H1 (cell line): ENCODE results near the gene SRSF9. TPM values are rescaled to one million over a fixed set of nuclear protein-coding genes. Genes with fewer than 3 reads are reported as not detected.

Source experiments
- CTCF ChIA-PET: fragments of 300-600 bp; sonication (Branson Sonifier 250); formaldehyde crosslinking; loops from one replicate; lab custom pipeline; 2021; ENCODE audit not compliant: partially characterized antibody; lab: Charles Lee
- POLR2A ChIA-PET: fragments of 300-600 bp; sonication (Branson Sonifier 250); formaldehyde crosslinking; loops from one replicate; lab custom pipeline; 2021; ENCODE audit warnings: inconsistent platforms; ENCODE audit not compliant: partially characterized antibody; lab: Charles Lee
- DNase-seq, 2 experiments: peaks; one replicate each; pipeline versions ENCODE4 v3.0.0 to v3.0.0-alpha.2; 2010 to 2022; ENCODE audit warnings: low spot score in 2 of 2, low read depth in 1 of 2, mixed read lengths in 1 of 2
- FAIRE-seq: peaks from 2 replicates; lab custom pipeline; 2011; peaks lifted over from hg19 to GRCh38; lab: Jason Lieb, UNC
- H2AFZ ChIP-seq: 2 replicates; pipeline ENCODE4 v1.8.1; 2012; ENCODE audit warnings: low read length, inconsistent platforms
- H2AK5ac ChIP-seq: 2 replicates; pipeline ENCODE4 v1.6.1; 2013; ENCODE audit warnings: low read depth, low read length
- H2BK120ac ChIP-seq: replicated peaks from 2 replicates; pipeline ENCODE3; 2013; ENCODE audit warnings: low read depth, low read length, inconsistent platforms
- H2BK12ac ChIP-seq: 2 replicates; pipeline ENCODE4 v1.6.1; 2013; ENCODE audit warnings: low read depth, low read length
- H2BK15ac ChIP-seq: 2 replicates; pipeline ENCODE4 v1.6.1; 2013; ENCODE audit warnings: low read length
- H2BK20ac ChIP-seq: 2 replicates; pipeline ENCODE4 v1.6.1; 2013; ENCODE audit warnings: low read length
- H2BK5ac ChIP-seq: 2 replicates; pipeline ENCODE4 v1.6.1; 2013; ENCODE audit warnings: low read depth, low read length
- H3K14ac ChIP-seq: 2 replicates; pipeline ENCODE4 v1.6.1; 2013; ENCODE audit warnings: inconsistent platforms; ENCODE audit not compliant: insufficient read length
- H3K18ac ChIP-seq: 2 replicates; pipeline ENCODE4 v1.6.1; 2013; ENCODE audit warnings: low read length; ENCODE audit errors: extremely low read depth
- H3K23ac ChIP-seq: 2 replicates; pipeline ENCODE4 v1.6.1; 2013; ENCODE audit warnings: inconsistent platforms; ENCODE audit not compliant: insufficient read length
- H3K23me2 ChIP-seq: 2 replicates; pipeline ENCODE4 v1.6.1; 2013; ENCODE audit warnings: low read depth, low read length
- H3K27ac ChIP-seq: 2 replicates; pipeline ENCODE4 v1.6.1; 2011; ENCODE audit warnings: low read depth, low read length, inconsistent platforms
- H3K27me3 ChIP-seq, 4 experiments: replicated peaks in 1 of 4; 1 replicate in 1 of 4; 2 replicates in 3 of 4; pipeline versions ENCODE4 v1.6.1 to v1.8.1; 2011 to 2013; ENCODE audit warnings: low read length in 3 of 4, mild to moderate bottlenecking in 3 of 4, inconsistent platforms in 2 of 4, mixed read lengths in 2 of 4, moderate library complexity in 1 of 4; ENCODE audit not compliant: control insufficient read depth in 3 of 4, insufficient read depth in 3 of 4; ENCODE audit errors: extremely low read depth in 1 of 4
- H3K36me3 ChIP-seq, 4 experiments: 2 replicates each; pipeline versions ENCODE4 v1.6.1 to v1.8.1; 2011 to 2013; ENCODE audit warnings: mild to moderate bottlenecking in 4 of 4, low read length in 3 of 4, moderate library complexity in 2 of 4, control low read depth in 1 of 4, inconsistent platforms in 1 of 4; ENCODE audit not compliant: insufficient read depth in 4 of 4, control insufficient read depth in 2 of 4
- H3K4ac ChIP-seq: replicated peaks from 2 replicates; pipeline ENCODE3; 2013; ENCODE audit warnings: low read length, low read depth, mixed read lengths, inconsistent platforms; ENCODE audit not compliant: insufficient read length
- H3K4me1 ChIP-seq, 4 experiments: replicated peaks in 1 of 4; 1 replicate in 1 of 4; 2 replicates in 3 of 4; pipeline versions ENCODE4 v1.6.1 to v1.8.1; 2011 to 2013; ENCODE audit warnings: low read length in 3 of 4, inconsistent platforms in 2 of 4, mixed read lengths in 1 of 4; ENCODE audit not compliant: insufficient read depth in 4 of 4, control insufficient read depth in 3 of 4
- H3K4me2 ChIP-seq, 2 experiments: 2 replicates each; pipeline versions ENCODE4 v1.6.1 to v1.8.1; 2011 to 2013; ENCODE audit warnings: low read depth in 2 of 2, low read length in 2 of 2, control low read depth in 1 of 2, inconsistent platforms in 1 of 2, mild to moderate bottlenecking in 1 of 2; ENCODE audit not compliant: insufficient read depth in 1 of 2
- H3K4me3 ChIP-seq, 4 experiments: fragments of 200-600, 300-600 bp in 1 of 4; sonication (generic), shearing (Covaris generic), sonication (Bioruptor Twin) in 1 of 4; 2 replicates each; pipeline versions ENCODE4 v1.5.1 to v1.8.1; 2011 to 2016; ENCODE audit warnings: low read length in 4 of 4, low read depth in 3 of 4, control low read depth in 2 of 4, inconsistent platforms in 2 of 4, mild to moderate bottlenecking in 2 of 4, mixed read lengths in 1 of 4, moderate library complexity in 1 of 4; ENCODE audit not compliant: insufficient read depth in 2 of 4; ENCODE audit errors: extremely low read depth in 1 of 4
- H3K56ac ChIP-seq: replicated peaks from 2 replicates; pipeline ENCODE3; 2013; ENCODE audit warnings: low read depth, mild to moderate bottlenecking, mixed read lengths, low read length, inconsistent platforms; ENCODE audit not compliant: insufficient read length
- H3K79me1 ChIP-seq: 2 replicates; pipeline ENCODE4 v1.6.1; 2013; ENCODE audit warnings: low read depth, low read length, control low read depth
- H3K79me2 ChIP-seq, 2 experiments: 2 replicates each; pipeline versions ENCODE4 v1.6.1 to v1.8.1; 2012 to 2013; ENCODE audit warnings: low read length in 2 of 2, mild to moderate bottlenecking in 2 of 2, inconsistent platforms in 1 of 2; ENCODE audit not compliant: insufficient read depth in 2 of 2, control insufficient read depth in 1 of 2
- H3K9ac ChIP-seq, 4 experiments: replicated peaks in 1 of 4; 1 replicate in 1 of 4; 2 replicates in 3 of 4; pipeline versions ENCODE4 v1.6.1 to v1.8.1; 2011 to 2013; ENCODE audit warnings: low read depth in 3 of 4, low read length in 3 of 4, control low read depth in 2 of 4, mild to moderate bottlenecking in 2 of 4, moderate library complexity in 2 of 4, inconsistent platforms in 1 of 4; ENCODE audit errors: extremely low read depth in 1 of 4
- H3K9me3 ChIP-seq, 2 experiments: 2 replicates each; pipeline versions ENCODE4 v1.6.1 to v1.8.1; 2012 to 2013; ENCODE audit warnings: mild to moderate bottlenecking in 2 of 2, moderate library complexity in 2 of 2, control low read depth in 1 of 2, inconsistent platforms in 1 of 2, low read depth in 1 of 2, low read length in 1 of 2, mixed read lengths in 1 of 2; ENCODE audit not compliant: insufficient read depth in 2 of 2
- H4K20me1 ChIP-seq, 2 experiments: replicated peaks in 1 of 2; 2 replicates each; pipeline versions ENCODE3 to v1.8.1; 2011 to 2013; ENCODE audit warnings: inconsistent platforms in 2 of 2, low read length in 2 of 2, mild to moderate bottlenecking in 1 of 2; ENCODE audit not compliant: insufficient read depth in 2 of 2, control insufficient read depth in 1 of 2
- H4K5ac ChIP-seq: 2 replicates; pipeline ENCODE4 v1.6.1; 2013; ENCODE audit warnings: low read length, low read depth, mixed read lengths, inconsistent platforms; ENCODE audit not compliant: insufficient read length
- H4K8ac ChIP-seq: 2 replicates; pipeline ENCODE4 v1.8.0; 2013; ENCODE audit warnings: mild to moderate bottlenecking, moderate library complexity, low read length, inconsistent platforms; ENCODE audit not compliant: insufficient read depth; ENCODE audit errors: extremely low read depth
- H4K91ac ChIP-seq: replicated peaks from 2 replicates; pipeline ENCODE3; 2013; ENCODE audit warnings: low read length, mixed read lengths, inconsistent platforms; ENCODE audit not compliant: insufficient read length
- ASH2L ChIP-seq: fragments of 200-600, 300-600 bp; sonication (generic); IDR thresholded peaks from one replicate; pipeline ENCODE4 v1.7.1; 2017; ENCODE audit warnings: low read length
- JUN ChIP-seq: IDR thresholded peaks from 2 replicates; pipeline ENCODE4 v1.6.1; 2011; ENCODE audit warnings: low read depth, mild to moderate bottlenecking, improper control_type of control experiment, low read length
- KDM4A ChIP-seq: IDR thresholded peaks from one replicate; pipeline ENCODE4 v1.7.1; 2012; ENCODE audit warnings: low read depth, mild to moderate bottlenecking, moderate library complexity, low read length, inconsistent platforms; ENCODE audit not compliant: severe bottlenecking
- PHF8 ChIP-seq: fragments of 200-600 bp; sonication (generic); conservative IDR thresholded peaks from 2 replicates; pipeline ENCODE4 v1.7.1; 2012; ENCODE audit warnings: low read depth, mild to moderate bottlenecking, inconsistent platforms, low read length, moderate library complexity
- POLR2A ChIP-seq, 2 experiments: IDR thresholded peaks; 1 replicate in 1 of 2; 2 replicates in 1 of 2; pipeline ENCODE4 v1.6.1; 2011; ENCODE audit warnings: low read depth in 2 of 2, low read length in 2 of 2, mild to moderate bottlenecking in 2 of 2; ENCODE audit errors: control extremely low read depth in 1 of 2
- RXRA ChIP-seq: IDR thresholded peaks from 2 replicates; pipeline ENCODE4 v1.6.1; 2011; ENCODE audit warnings: low read depth, mild to moderate bottlenecking, low read length, moderate library complexity; ENCODE audit not compliant: insufficient read depth
- SAP30 ChIP-seq: fragments of 300-600 bp; sonication (generic); IDR thresholded peaks from 2 replicates; pipeline ENCODE4 v1.7.1; 2012; ENCODE audit warnings: low read length, moderate library complexity, mild to moderate bottlenecking, inconsistent platforms; ENCODE audit not compliant: insufficient read depth, insufficient replicate concordance
- SRF ChIP-seq: IDR thresholded peaks from 2 replicates; pipeline ENCODE4 v1.6.1; 2011; ENCODE audit warnings: mild to moderate bottlenecking, low read depth, low read length, moderate library complexity
- SUZ12 ChIP-seq: fragments of 200-600 bp; sonication (generic); IDR thresholded peaks from 2 replicates; pipeline ENCODE4 v1.6.1; 2012; ENCODE audit warnings: mild to moderate bottlenecking, inconsistent platforms, low read length, moderate library complexity, mixed read lengths
- WGBS, 2 experiments: shearing (Covaris generic) in 1 of 2; methylation state at CpG; one replicate each; pipeline versions ENCODE4 v1.1.6 to v1.1.7; 2013 to 2015; ENCODE audit warnings: low lambda C conversion rate in 2 of 2, mixed read lengths in 2 of 2, inconsistent platforms in 1 of 2, low coverage in 1 of 2, missing lambda C conversion rate in 1 of 2; ENCODE audit not compliant: insufficient replicate concordance in 2 of 2, insufficient coverage in 1 of 2, insufficient read length in 1 of 2; ENCODE audit errors: extremely low coverage in 1 of 2, missing lambda C conversion rate in 1 of 2; 5-methylcytosine and 5-hydroxymethylcytosine counted together
- polyA plus RNA-seq, 7 experiments: library from polyadenylated mRNA; depleted of rRNA in 3 of 7; stranded (reverse) in 5 of 7; unstranded in 2 of 7; fragments of >200 nt in 5 of 7; fragments of 200-250 nt in 2 of 7; gene quantifications; 1 replicate in 5 of 7; 2 replicates in 1 of 7; 4 replicates in 1 of 7; pipeline versions ENCODE4 v1.2.1 to v1.2.3, GENCODE V29; 2011 to 2013; ENCODE audit warnings: missing spikeins in 2 of 7, mixed read lengths in 2 of 7
- total RNA-seq: library from RNA; stranded (reverse); fragmentation: NEBNext Ultra II Directional; extraction: Animal tissue kit (Norgen Biotek cat#: 25700); gene quantifications from 2 replicates; pipeline ENCODE4 v1.2.1, GENCODE V29; 2021

SRSF9 gene
- total and polyA plus RNA-seq, 2 of the 8 experiments (the other 6 are each of a cell fraction or from before 2014, with no cell fraction given): 172 to 304 TPM

DNA sequence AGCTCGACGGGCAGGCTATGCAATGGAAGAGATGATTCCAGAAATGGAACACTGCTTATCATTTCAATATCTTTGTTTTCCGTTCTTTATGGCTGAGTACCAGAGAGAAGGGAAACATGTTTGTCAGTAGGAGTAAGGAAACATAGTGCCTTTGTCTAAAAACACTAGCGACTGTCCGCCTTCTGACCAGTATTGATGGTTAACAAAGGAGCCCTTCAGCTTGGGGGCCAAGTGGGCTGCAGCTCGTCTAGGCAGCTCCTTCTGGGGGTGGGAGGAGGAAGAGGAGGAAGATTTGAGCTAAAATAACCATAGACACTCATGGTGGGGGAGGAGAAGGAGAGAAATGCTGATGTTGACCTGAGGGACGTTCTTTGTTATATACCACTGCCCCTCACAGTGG lies 44.5 kb upstream of the SRSF9 start:
- no peaks in the 10 kb centered on the region for H3K9me3 ChIP-seq
- no peak overlapping the region for H3K27ac ChIP-seq
- H4K20me1 ChIP-seq: no peaks in the 10 kb centered on the region
- no peak overlapping the region for H3K14ac ChIP-seq
- H3K4ac ChIP-seq: no peak overlapping the region
- H2BK15ac ChIP-seq: no peak overlapping the region
- H3K4me2 ChIP-seq: no peak overlapping the region
- no peaks in the 10 kb centered on the region for H3K23me2 ChIP-seq
- 92% methylated on average over 7 of the region's 7 CpGs; no CpG with 5 or more reads in 1 of the 2 experiments for WGBS, 2 experiments
- no peak overlapping the region for H2BK12ac ChIP-seq
- no peak overlapping the region for H2AFZ ChIP-seq
- H2BK120ac ChIP-seq: no peak overlapping the region
- H3K4me1 ChIP-seq: no peaks in the 10 kb centered on the region
- no peaks in the 10 kb centered on the region for H3K79me2 ChIP-seq
- FAIRE-seq: no peak
- ChIA-PET CTCF (interaction anchor here (1.4 to 1.5 kb wide), 2 partner anchors 10 to 57 kb away, joined by 3 read pairs; no protein-coding TSS in a partner anchor), POLR2A (interaction anchor here (1.3 to 5.1 kb wide), 6 partner anchors 10 to 47 kb away, joined by 3 to 31 read pairs (median 6); partner anchors contain the start of gene DYNLL1)
- no peak overlapping the region for H4K5ac ChIP-seq
- H3K79me1 ChIP-seq: 0 out of 2 replicates have a peak, but pooled peaks cover 2% of the 10 kb centered on the region
- H2BK20ac ChIP-seq: no peak overlapping the region
- no peak for TF ChIP-seq SAP30
- no peak for TF ChIP-seq POLR2A (IDR thresholded peaks at IDR 0.05; ENCODE audit: control extremely low read depth in 1 of 2, low read depth in 2 of 2, low read length in 2 of 2)
- TF ChIP-seq KDM4A: no peak
- no peak for TF ChIP-seq PHF8
- TF ChIP-seq SUZ12: no peak
- no peak for TF ChIP-seq ASH2L
- TF ChIP-seq SRF: no peak
- no peak for TF ChIP-seq RXRA
- TF ChIP-seq JUN: no peak
- H4K91ac ChIP-seq: no peak overlapping the region
- H3K36me3 ChIP-seq: peaks cover 8 to 45% (median 23%) of the 10 kb centered on the region in 4 experiments; a peak in 7 of 8 replicates
- no peak overlapping the region for H3K23ac ChIP-seq
- no peak for DNase-seq
- H4K8ac ChIP-seq: no peak overlapping the region
- H2AK5ac ChIP-seq: no peak overlapping the region
- no peak overlapping the region for H3K56ac ChIP-seq
- H3K18ac ChIP-seq: no peak overlapping the region
- H3K27me3 ChIP-seq: no peaks in the 10 kb centered on the region
- H3K9ac ChIP-seq: no peak overlapping the region
- no peak overlapping the region for H2BK5ac ChIP-seq
- H3K4me3 ChIP-seq: no peak overlapping the region
